Gastrocnemius medialis (tissue), 4 donors: ENCODE measurements around the gene TRAF2. TPM values are rescaled to one million over a fixed set of nuclear protein-coding genes. Genes with fewer than 3 reads are reported as not detected.
A peak's percentile ranks its signal among the peaks of the same experiment; 100 is the strongest.

ENCODE experiments used
- ATAC-seq, 2 donors: fragments of 150-250 bp; one replicate each; pipeline ENCODE4 v1.9.1; 2016
- DNase-seq, 2 donors: peaks; one replicate each; pipeline ENCODE4 v3.0.0-alpha.2; 2019
- H3K27ac ChIP-seq, 4 donors: fragments of 200-600 bp; sonication (generic); 1 replicate in 1 of 4; 2 replicates in 3 of 4; pipeline ENCODE4 v1.5.1; 2016 to 2018; ENCODE audit warnings: mild to moderate bottlenecking in 2 of 4, moderate library complexity in 1 of 4
- H3K27me3 ChIP-seq, 3 donors: fragments of 200-600 bp; sonication (generic) in 2 of 3; 1 replicate in 1 of 3; 2 replicates in 2 of 3; pipeline versions ENCODE4 v1.5.1 to v1.6.0; 2016 to 2019; ENCODE audit warnings: mild to moderate bottlenecking in 1 of 3, moderate library complexity in 1 of 3
- H3K36me3 ChIP-seq, 2 donors: fragments of 200-600 bp; sonication (generic) in 1 of 2; one replicate each; pipeline ENCODE4 v1.5.1; 2017 to 2018
- H3K4me1 ChIP-seq, 2 donors: fragments of 200-600 bp; sonication (generic) in 1 of 2; one replicate each; pipeline ENCODE4 v1.5.1; 2016 to 2017; ENCODE audit warnings: mild to moderate bottlenecking in 2 of 2
- H3K4me3 ChIP-seq, 4 donors: fragments of 200-600 bp; sonication (generic) in 3 of 4; 1 replicate in 1 of 4; 2 replicates in 3 of 4; pipeline ENCODE4 v1.5.1; 2016 to 2019; ENCODE audit warnings: mild to moderate bottlenecking in 2 of 4
- H3K9me3 ChIP-seq, 3 donors: fragments of 200-600 bp; sonication (generic) in 2 of 3; 1 replicate in 1 of 3; 2 replicates in 2 of 3; pipeline ENCODE4 v1.5.1; 2016 to 2019
- POLR2A ChIP-seq, 2 donors: fragments of 450-650 bp; IDR thresholded peaks; one replicate each; pipeline ENCODE4 v1.6.1; 2017; ENCODE audit warnings: antibody characterized with exemption in 2 of 2, mild to moderate bottlenecking in 2 of 2, moderate library complexity in 2 of 2
- in situ Hi-C, 4 donors: fragments of 200-750 bp; cut with MboI; loops; one replicate each; pipeline versions ENCODE4 v1.15.0 to v1.8.0; 2017; ENCODE audit warnings: low sequenced_read_pairs in 4 of 4
- intact Hi-C: fragments of 100-400 bp; cut with DNase I; formaldehyde crosslinking; loops from one replicate; pipeline ENCODE4 v1.15.1; 2023; ENCODE audit warnings: low total_unique reads
- total RNA-seq, 4 donors: library from RNA; depleted of rRNA; stranded (reverse); fragments of >200 nt; gene quantifications; one replicate each; pipeline versions ENCODE4 v1.1.0 to v1.2.3, GENCODE V29; 2016
- TF ChIP-seq, protein P1 (sequence below), 5 experiments: fragments of 450-650 bp in 3 of 5; fragments of 200-600 bp in 2 of 5; sonication (generic) in 2 of 5; IDR thresholded peaks in 4 of 5; conservative IDR thresholded peaks in 1 of 5; 1 replicate in 4 of 5; 2 replicates in 1 of 5; pipeline ENCODE4 v1.5.1; 2016 to 2019; ENCODE audit warnings: antibody characterized with exemption in 5 of 5, mild to moderate bottlenecking in 3 of 5, moderate library complexity in 3 of 5

The TRAF2 gene
- total RNA-seq, 4 donors from 2014 or later = 3.5 to 6.6 (median 4.8) TPM

- Histone ChIP-seq H3K27ac (peak overlapping the region; percentile 85 to 91 (median 87)), H3K9me3 (no peaks in the 10 kb centered on the region), H3K4me3 (peak overlapping the region; percentile 67 to 82 (median 79)), H3K4me1 (peaks cover 6 to 25% of the 10 kb centered on the region in 2 donors), H3K36me3 (no peaks in the 10 kb centered on the region), H3K27me3 (no peaks in the 10 kb centered on the region)
- intact Hi-C loops (loop anchor here (2.0 kb wide), 2 partner anchors 42 to 64 kb away; partner anchors contain the start of genes PAXX and TRAF2), in situ Hi-C loops (no loop called here)
- no peak for DNase-seq
- TF ChIP-seq, protein P1, sequence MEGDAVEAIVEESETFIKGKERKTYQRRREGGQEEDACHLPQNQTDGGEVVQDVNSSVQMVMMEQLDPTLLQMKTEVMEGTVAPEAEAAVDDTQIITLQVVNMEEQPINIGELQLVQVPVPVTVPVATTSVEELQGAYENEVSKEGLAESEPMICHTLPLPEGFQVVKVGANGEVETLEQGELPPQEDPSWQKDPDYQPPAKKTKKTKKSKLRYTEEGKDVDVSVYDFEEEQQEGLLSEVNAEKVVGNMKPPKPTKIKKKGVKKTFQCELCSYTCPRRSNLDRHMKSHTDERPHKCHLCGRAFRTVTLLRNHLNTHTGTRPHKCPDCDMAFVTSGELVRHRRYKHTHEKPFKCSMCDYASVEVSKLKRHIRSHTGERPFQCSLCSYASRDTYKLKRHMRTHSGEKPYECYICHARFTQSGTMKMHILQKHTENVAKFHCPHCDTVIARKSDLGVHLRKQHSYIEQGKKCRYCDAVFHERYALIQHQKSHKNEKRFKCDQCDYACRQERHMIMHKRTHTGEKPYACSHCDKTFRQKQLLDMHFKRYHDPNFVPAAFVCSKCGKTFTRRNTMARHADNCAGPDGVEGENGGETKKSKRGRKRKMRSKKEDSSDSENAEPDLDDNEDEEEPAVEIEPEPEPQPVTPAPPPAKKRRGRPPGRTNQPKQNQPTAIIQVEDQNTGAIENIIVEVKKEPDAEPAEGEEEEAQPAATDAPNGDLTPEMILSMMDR (IDR thresholded peaks at IDR 0.05 in 4 of 5, conservative IDR thresholded peaks at IDR 0.05 in 1 of 5) = no peak
- no peak for TF ChIP-seq POLR2A (IDR thresholded peaks at IDR 0.05)
- ATAC-seq = peak; percentile 14 to 22
Observed at GRCh38 chr9:136950656-136951276, 64.5 kb downstream of the TRAF2 start.

DNA sequence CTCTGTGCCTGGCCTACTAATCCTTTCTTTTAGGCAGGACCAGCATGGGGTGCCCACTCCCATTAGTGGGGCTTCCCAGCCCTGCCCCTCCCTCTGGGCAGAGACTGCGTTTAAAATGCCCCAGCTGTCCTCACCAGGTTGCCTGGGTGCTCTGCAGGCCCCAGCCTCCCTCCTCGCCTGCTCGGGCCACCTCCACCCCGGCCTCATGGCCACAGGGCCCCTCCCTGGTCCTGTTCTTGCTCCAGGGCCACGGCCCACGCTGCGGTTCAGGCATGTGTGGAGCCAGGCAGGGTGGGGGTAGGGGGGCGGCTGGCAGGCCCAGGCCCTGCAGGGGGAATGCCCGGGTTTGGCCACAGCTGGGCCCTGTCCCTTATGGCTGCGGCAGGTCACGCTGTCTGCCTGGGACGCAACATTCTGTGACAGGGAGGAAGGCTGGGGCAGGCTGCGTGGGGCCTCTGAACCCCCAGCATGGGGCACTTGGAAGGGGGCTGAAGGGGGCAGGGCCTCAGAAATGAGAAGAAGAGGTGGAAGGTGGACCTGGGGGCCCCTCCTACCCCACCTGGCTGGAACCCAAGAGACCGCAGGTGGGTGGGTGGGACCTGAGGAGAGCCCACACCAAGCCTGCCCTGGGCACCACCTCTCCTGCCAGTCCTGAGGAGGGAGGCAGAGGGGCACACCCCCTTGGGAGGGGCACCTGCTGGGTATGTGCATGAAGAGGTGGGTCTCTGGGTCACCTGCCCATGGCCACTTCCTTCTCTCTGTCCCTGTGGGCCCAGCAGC lies 65.4 kb downstream of the TRAF2 start, which contains the start of gene LCN12:
TSS of gene LCN12 (plus strand) at position 733 of the 780 bp plus-strand sequence. CDS start 55 bp downstream, outside the sequence.
- no peaks in the 10 kb centered on the region for H3K9me3 ChIP-seq
- TF ChIP-seq POLR2A (IDR thresholded peaks at IDR 0.05) = no peak
- TF ChIP-seq, protein P1 (IDR thresholded peaks at IDR 0.05 in 4 of 5, conservative IDR thresholded peaks at IDR 0.05 in 1 of 5) = no peak
- no peak within 1 kb of the TSS for H3K4me3 ChIP-seq
- peaks cover 6 to 22% of the 10 kb centered on the region in 2 donors for H3K4me1 ChIP-seq
- DNase-seq (no peak), ATAC-seq (no peak)
- H3K27ac ChIP-seq = peak within 1 kb of the TSS in 2 of 4 donors; percentile 89 to 91
- in situ Hi-C loops (no loop called here), intact Hi-C loops (loop anchor here (2.0 kb wide), 2 partner anchors 41 to 65 kb away; partner anchors contain the start of genes PAXX and TRAF2)
- H3K36me3 ChIP-seq = no peaks in the 10 kb centered on the region
- H3K27me3 ChIP-seq = no peaks in the 10 kb centered on the region

DNA sequence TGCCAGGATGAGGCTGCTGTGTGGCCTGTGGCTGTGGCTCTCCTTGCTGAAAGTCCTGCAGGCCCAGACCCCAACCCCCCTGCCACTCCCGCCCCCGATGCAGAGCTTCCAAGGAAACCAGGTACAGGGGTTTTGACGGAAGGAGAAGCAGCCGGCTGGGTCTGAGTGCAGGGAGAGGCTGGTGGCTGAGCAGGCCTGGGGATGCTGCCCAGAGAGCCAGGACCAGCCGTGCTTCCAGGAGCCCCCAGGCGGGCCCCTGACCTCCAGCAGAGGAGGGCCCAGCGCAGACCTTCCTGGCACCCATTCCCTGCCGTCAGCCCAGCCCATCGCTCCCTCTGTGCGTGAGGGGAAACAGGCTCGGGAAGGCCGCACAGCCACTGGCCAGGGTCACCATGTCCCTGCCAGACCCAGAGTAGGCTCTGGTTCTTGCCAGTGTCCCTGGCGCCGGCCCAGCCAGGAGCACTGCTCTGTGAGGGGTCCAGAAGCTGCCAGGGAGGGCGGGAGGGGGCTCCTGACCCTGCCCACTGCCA lies 66.1 kb downstream of the TRAF2 start:
- no peak for ATAC-seq

GRCh38 chr9:136952876-136953770 lies 66.8 kb downstream of the TRAF2 start:
- ATAC-seq (no peak), DNase-seq (no peak)
- TF ChIP-seq POLR2A (IDR thresholded peaks at IDR 0.05) = no peak
- TF ChIP-seq, protein P1 (IDR thresholded peaks at IDR 0.05 in 4 of 5, conservative IDR thresholded peaks at IDR 0.05 in 1 of 5) = no peak
- intact Hi-C loops = no loop called here
- H3K36me3 ChIP-seq = no peaks in the 10 kb centered on the region
- peaks cover 0 to 14% of the 10 kb centered on the region in 2 donors for H3K4me1 ChIP-seq
- H3K4me3 ChIP-seq = no peak overlapping the region
- no peak overlapping the region for H3K27ac ChIP-seq
- in situ Hi-C loops = no loop called here
- H3K27me3 ChIP-seq = no peaks in the 10 kb centered on the region
- H3K9me3 ChIP-seq = no peaks in the 10 kb centered on the region

More for the DNA sequence above, 66.1 kb downstream of the TRAF2 start:
- Histone ChIP-seq H3K4me1 (peaks cover 4 to 16% of the 10 kb centered on the region in 2 donors), H3K27me3 (no peaks in the 10 kb centered on the region), H3K9me3 (no peaks in the 10 kb centered on the region), H3K36me3 (no peaks in the 10 kb centered on the region), H3K4me3 (no peak overlapping the region), H3K27ac (no peak overlapping the region)
- in situ Hi-C loops (no loop called here), intact Hi-C loops (no loop called here)
- TF ChIP-seq POLR2A (IDR thresholded peaks at IDR 0.05) = no peak
- TF ChIP-seq, protein P1 (IDR thresholded peaks at IDR 0.05 in 4 of 5, conservative IDR thresholded peaks at IDR 0.05 in 1 of 5) = no peak
- DNase-seq = no peak
